NCI-H2081 treated with DMSO at 0.1 percent for 48 hours (cell line): ENCODE data around the gene ACP4.
"Not testable (repeated sequence)": the region's sequence is repeated elsewhere in the genome, so short reads cannot be mapped to it uniquely, and the experiment has no call there.

ENCODE experiments used
- DNase-seq: peaks from one replicate; lab custom pipeline; 2025; lab: John Stamatoyannopoulos, UW

The ACP4 gene

GRCh38 chr19:50777261-50777660 lies 13.0 kb upstream of the ACP4 start:
- DNase-seq: no peak

- DNase-seq: no peak
Measured at GRCh38 chr19:50777830-50778303, 12.3 kb upstream of the ACP4 start.

- no peak for DNase-seq
Measured at GRCh38 chr19:50778906-50779430, 11.2 kb upstream of the ACP4 start.

- no peak for DNase-seq
Measured at GRCh38 chr19:50779504-50780457, 10.4 kb upstream of the ACP4 start.

GRCh38 chr19:50780753-50781435 lies 9.3 kb upstream of the ACP4 start:
- no peak for DNase-seq

- not testable (repeated sequence) for DNase-seq
Measured at GRCh38 chr19:50783848-50784152, 6.4 kb upstream of the ACP4 start.

- DNase-seq: no peak
Measured at GRCh38 chr19:50784710-50785109, 5.5 kb upstream of the ACP4 start.

GRCh38 chr19:50785329-50785728 lies 4.9 kb upstream of the ACP4 start:
- DNase-seq: no peak

GRCh38 chr19:50790922-50791467 lies 780 bp downstream of the ACP4 start:
- no peak for DNase-seq

- no peak for DNase-seq
Measured at GRCh38 chr19:50791594-50792271, 1.5 kb downstream of the ACP4 start.

GRCh38 chr19:50792272-50793250 lies 2.3 kb downstream of the ACP4 start:
- DNase-seq: no peak

- DNase-seq: no peak
Measured at GRCh38 chr19:50793558-50794065, 3.4 kb downstream of the ACP4 start.

GRCh38 chr19:50794074-50794875 lies 4.1 kb downstream of the ACP4 start:
- no peak for DNase-seq

- DNase-seq: no peak
Measured at GRCh38 chr19:50794876-50795663, 4.9 kb downstream of the ACP4 start.

GRCh38 chr19:50795664-50796073 lies 5.5 kb downstream of the ACP4 start:
- no peak for DNase-seq

GRCh38 chr19:50796128-50796633 lies 6.0 kb downstream of the ACP4 start:
- no peak for DNase-seq

GRCh38 chr19:50796634-50797428 lies 6.6 kb downstream of the ACP4 start:
- no peak for DNase-seq

- DNase-seq: no peak
Measured at GRCh38 chr19:50797429-50797780, 7.2 kb downstream of the ACP4 start.
